Heart left ventricle (tissue), 13 donors: ENCODE results near the gene CBX7.

ENCODE experiments used
- POLR2A ChIP-seq, 2 donors: fragments of 450-650 bp; IDR thresholded peaks; one replicate each; pipeline ENCODE4 v1.6.1; 2017; ENCODE audit warnings: antibody characterized with exemption in 2 of 2, mild to moderate bottlenecking in 2 of 2, moderate library complexity in 2 of 2
- TF ChIP-seq, protein P1 (sequence below), 12 donors: fragments of 200-600 bp; sonication (generic) in 4 of 12; IDR thresholded peaks; one replicate each; pipeline versions ENCODE4 v1.5.0 to v1.8.0; 2018 to 2022; ENCODE audit warnings: antibody characterized with exemption in 12 of 12, mild to moderate bottlenecking in 5 of 12
- donor health status: ischemic (EF 13 %, LVEDD 7.1; RV severe dilation, severe dysfunction).
- donor health status: DM: no; HTN: yes; CAD: no.
- donor health status: DM: no; HTN: no; CAD: no.
- donor health status: ischemic (EF 25% LVEDD 6.9; RV normal size, moderate dysfunction).
- donor health status: ischemic (EF 25% LVEDD 5.7; RV mildly dilated, moderate dysfunction).
- donor health status: ischemic (EF 35%, LVEDD 5.7; RV mildly dilated, moderate dysfunction).
- donor health status: nonischemic (EF 11% LVEDD 7.7; RV severe dilation, severe dysfunction).
- donor health status: DM: yes; HTN: yes; CAD: no.
- donor health status: PGD.
- donor health status: ischemic (EF 29% LVEDD 5.4; RV normal size, mild dysfunction).
- donor health status: nonischemic (EF 23%, LVEDD 6.1; RV moderate dilation, normal function).

- TF ChIP-seq, protein P1, sequence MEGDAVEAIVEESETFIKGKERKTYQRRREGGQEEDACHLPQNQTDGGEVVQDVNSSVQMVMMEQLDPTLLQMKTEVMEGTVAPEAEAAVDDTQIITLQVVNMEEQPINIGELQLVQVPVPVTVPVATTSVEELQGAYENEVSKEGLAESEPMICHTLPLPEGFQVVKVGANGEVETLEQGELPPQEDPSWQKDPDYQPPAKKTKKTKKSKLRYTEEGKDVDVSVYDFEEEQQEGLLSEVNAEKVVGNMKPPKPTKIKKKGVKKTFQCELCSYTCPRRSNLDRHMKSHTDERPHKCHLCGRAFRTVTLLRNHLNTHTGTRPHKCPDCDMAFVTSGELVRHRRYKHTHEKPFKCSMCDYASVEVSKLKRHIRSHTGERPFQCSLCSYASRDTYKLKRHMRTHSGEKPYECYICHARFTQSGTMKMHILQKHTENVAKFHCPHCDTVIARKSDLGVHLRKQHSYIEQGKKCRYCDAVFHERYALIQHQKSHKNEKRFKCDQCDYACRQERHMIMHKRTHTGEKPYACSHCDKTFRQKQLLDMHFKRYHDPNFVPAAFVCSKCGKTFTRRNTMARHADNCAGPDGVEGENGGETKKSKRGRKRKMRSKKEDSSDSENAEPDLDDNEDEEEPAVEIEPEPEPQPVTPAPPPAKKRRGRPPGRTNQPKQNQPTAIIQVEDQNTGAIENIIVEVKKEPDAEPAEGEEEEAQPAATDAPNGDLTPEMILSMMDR (IDR thresholded peaks at IDR 0.05), result no peak
- no peak for TF ChIP-seq POLR2A (IDR thresholded peaks at IDR 0.05)
Measured at GRCh38 chr22:39148026-39148726, 4.3 kb downstream of the CBX7 start.
